NCI-H1930 (cell line): ENCODE results near the gene PCSK1N.
"Not testable (repeated sequence)": the region's sequence is repeated elsewhere in the genome, so short reads cannot be mapped to it uniquely, and the experiment has no call there.

ENCODE experiments used
- DNase-seq, 2 experiments: peaks; one replicate each; lab custom pipeline; 2025; lab: John Stamatoyannopoulos, UW

The PCSK1N gene

GRCh38 chrX:48823053-48823452 is 12.4 kb downstream of the PCSK1N start:
- peak in 1 of 2 experiments; percentile 1 for DNase-seq

GRCh38 chrX:48819394-48819793 is 16.0 kb downstream of the PCSK1N start:
- DNase-seq = not testable (repeated sequence)

DNA sequence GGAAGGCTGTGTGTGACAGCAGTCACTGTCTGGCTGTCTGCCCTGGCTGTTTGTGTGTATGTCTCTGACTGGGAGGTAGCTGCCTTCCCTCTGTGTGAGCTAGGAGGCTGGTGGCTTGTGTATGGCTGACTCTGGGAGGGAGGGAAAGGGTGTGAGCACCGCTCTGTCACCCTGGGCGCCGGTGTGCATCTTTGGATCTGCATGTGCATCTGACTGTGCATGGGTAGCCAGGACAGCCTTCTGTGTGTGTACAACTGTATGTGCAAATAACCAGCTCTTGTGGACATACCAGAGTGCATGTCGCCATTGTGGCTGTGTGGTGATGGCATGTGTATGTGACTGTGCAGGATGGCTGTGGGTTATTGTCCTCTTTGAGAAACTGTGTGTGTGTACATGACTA is 16.5 kb downstream of the PCSK1N start:
- DNase-seq = no peak

DNA sequence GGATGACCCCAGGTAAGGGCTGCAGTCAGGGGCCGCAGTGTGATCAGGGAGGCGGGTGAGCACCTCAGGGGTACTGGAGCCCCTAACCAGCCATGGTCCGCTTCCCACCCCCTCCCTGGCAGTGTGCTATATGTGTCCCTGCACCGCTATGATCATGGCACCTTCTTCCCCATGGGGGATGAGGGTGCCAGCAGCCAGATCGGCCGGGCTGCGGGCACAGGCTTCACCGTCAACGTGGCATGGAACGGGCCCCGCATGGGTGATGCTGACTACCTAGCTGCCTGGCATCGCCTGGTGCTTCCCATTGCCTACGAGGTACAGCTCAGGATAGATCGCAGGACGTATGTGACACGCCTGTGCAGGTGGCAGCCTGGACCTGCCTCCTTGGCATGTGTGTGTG is 17.3 kb downstream of the PCSK1N start:
- no peak for DNase-seq

DNA sequence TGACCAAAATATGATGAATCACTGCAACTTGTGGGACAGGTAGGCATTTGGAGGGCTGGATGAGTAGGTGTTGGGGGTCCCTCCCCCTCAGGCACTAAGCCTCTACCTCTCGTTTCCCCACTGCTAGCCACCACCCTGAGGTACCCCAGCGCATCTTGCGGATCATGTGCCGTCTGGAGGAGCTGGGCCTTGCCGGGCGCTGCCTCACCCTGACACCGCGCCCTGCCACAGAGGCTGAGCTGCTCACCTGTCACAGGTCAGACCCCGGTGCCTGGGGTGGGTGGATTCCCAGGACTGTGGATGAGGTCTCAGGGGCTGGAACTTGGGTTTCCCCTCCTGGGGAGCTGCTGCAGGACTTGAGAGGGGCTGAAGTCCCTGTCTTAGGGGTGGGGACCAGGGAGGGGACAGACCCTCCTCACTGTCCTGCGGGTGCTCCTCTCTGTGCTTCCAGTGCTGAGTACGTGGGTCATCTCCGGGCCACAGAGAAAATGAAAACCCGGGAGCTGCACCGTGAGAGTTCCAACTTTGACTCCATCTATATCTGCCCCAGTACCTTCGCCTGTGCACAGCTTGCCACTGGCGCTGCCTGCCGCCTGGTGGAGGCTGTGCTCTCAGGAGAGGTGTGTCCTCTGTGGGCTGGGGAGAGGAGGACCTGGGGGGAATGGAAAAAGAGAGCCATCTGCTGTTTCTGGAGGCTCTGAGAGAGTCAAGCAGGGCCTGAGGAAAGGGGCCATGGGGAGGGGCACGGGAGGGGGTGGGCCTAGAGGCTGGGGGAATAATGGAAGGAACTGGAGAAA is 19.2 kb downstream of the PCSK1N start:
- no peak for DNase-seq

GRCh38 chrX:48815266-48815665 is 20.1 kb downstream of the PCSK1N start:
- DNase-seq = no peak

- DNase-seq = no peak
Observed at GRCh38 chrX:48814722-48815121, 20.7 kb downstream of the PCSK1N start.

DNA sequence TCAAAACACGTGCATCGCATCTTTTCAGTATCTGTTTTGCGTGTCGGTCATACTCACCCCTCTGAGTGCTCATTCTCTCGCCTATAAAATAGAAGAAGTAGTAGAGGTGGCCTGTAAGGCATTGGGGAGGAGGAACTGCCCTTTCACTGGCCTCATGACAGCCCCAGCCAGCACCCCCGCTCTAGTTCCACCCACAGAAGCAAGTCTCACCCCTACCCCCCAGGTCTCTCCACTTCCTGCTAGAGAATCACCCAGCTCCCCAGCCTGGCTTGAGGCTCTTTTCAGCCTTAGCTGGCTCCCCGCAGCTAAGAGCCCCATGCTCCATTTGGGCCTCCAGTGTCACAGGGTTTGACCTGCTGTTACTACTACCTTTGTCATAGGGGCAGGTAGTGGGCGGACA is 21.8 kb downstream of the PCSK1N start:
- no peak for DNase-seq

DNA sequence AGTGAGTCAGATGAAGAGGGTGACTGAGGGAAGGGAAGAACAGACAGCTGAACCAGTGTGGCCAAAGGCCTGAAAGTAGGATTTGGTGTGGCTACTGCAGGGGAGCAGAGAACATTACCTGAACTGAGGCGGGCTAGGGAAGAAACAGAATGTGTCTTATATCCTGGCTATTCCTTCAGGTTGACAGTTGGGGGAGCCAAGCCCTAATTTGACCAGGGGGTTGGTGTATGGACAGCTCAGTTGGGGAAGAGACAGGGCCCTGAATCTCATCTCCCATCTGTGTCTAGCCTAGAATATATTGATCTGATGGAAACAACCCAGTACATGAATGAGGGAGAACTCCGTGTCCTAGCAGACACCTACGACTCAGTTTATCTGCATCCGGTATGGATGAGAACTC is 29.3 kb downstream of the PCSK1N start:
- DNase-seq = no peak

GRCh38 chrX:48802905-48803200 is 32.6 kb downstream of the PCSK1N start:
- no peak for DNase-seq

DNA sequence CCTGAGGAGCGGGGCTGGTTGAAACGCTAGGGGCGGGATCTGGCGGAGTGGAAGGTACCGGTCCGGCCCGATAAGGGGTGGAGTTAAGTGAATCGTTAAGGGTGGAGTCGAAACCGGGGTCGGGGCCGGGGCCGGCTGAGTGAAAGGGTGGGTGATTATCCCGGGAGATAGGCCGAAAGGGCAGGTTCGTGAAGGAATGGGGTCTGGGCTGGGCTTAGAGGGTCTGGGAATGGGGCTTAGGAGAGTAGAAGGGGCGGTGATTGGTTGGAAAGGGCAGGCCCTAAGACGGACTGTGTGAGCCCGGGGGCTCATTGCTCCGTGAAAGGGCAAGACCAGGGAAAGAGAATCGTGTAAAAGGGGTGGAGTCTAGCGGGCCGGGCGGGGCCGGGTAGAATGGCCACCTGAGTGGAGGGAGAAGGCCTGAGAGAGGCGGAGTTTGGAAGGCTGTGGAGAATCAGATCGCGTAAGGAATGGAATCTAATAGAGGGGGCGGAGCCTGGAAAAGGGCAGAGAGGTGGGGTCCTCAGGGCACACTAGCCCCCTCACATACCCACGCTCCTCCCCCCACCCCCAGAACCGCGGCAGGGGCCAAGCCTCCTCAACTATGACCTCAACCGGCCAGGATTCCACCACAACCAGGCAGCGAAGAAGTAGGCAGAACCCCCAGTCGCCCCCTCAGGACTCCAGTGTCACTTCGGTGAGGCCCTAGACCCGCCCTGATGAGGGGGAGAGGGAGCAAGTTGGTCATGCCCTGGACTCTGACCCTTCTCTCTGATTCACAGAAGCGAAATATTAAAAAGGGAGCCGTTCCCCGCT is 33.1 kb downstream of the PCSK1N start:
- peak; percentile 7 to 58 for DNase-seq

DNA sequence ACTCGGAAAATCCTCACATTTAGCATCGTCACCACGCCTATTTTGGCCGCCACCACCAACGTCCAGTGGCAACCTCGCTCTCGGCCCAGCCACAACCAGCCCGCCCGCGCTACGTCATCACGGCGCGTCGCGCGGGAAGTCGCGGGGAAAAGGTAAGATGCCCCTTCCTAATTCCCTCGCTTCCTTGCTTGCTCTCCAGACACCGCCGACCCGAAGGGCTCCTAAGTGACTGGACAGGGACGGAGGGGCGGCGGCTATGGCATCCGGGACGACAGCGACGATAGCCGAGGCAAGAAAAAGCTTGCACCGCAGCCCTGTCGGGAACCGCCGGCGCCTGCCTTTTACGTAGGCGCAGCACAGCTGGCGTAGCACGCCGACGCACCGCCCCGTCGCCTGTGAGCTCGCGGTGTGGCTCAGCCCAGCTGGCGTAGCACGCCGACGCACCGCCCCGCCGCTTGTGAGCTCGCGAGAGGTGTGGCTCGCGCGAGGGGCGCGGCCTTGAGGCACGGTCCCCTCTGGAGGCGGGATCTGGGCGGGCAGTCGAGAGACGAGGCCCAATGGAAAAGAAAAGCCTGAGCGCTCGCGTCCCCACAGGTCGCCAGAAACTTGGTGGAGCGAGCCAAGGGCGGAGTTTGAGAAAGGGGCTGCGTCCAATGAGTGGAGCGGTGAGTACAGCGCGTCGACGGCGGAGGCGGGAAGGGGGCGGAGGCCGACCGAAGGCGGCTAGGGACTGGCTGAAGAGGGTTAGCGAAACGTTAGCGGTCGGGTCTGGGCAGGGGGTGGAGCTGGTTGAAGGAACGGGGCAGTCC is 33.9 kb downstream of the PCSK1N start, which contains the start of gene HDAC6:
Gene HDAC6, plus strand, starts transcription at position 788 of the 809 bp plus-strand sequence. CDS start 626 bp downstream, outside the sequence.
- peak; percentile 97 to 98 for DNase-seq

DNA sequence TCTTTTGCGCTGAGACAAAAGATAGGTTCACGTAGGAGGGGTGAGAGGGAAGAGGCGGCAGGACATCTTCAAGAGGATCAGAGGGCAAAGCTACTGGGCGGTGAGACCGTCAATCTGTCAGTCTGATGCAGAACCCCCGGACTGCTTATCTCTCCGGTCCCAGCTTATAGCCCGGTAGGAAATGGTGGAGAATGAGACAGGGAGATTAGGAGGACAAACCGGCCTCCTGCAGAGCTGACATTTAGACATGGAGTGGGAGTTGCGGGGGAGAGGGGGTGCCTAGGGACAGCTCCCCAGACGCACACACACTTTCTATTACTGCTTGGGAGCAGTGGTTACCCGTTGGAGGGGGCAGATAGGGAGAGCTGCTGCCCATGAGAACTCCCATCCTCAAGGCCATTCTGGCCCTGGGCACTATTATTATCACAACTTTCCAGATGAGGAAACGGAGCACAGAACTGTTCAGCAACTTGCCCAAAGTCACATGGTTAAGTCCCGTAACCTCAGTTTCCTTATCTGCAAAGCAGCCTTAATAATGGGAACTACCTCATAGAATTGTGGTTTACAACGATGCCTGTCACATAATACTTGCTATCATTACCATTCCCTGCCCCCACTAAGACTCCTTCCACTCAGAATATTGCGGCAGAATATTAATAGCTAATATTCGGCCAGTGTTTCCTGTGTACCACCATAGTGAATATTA is 34.7 kb downstream of the PCSK1N start:
- DNase-seq = no peak

DNA sequence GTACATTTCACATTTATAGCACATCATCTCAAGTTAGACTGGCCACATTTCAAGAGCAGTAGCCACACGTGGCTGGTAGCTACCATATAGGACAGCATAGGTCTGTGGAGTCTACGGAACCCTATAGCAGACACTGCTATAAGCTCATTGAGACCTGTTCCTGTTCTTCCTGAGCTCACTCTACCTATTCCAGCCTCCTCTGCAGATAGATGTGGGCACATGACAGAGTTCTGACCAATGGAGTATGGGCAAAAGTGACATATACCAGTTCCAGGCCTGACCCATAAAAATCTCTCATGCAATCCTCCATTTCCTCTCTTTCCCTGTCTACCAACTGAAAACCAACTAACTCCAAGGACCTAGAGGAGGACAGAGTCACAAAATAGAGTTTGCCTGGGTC is 37.1 kb downstream of the PCSK1N start:
- no peak for DNase-seq

GRCh38 chrX:48794911-48795515 is 40.4 kb downstream of the PCSK1N start:
- no peak for DNase-seq

GRCh38 chrX:48794340-48794910 is 41.0 kb downstream of the PCSK1N start:
- DNase-seq = no peak

- no peak for DNase-seq
Observed at GRCh38 chrX:48793935-48794334, 41.5 kb downstream of the PCSK1N start.

- no peak for DNase-seq
Observed at GRCh38 chrX:48792219-48792618, 43.2 kb downstream of the PCSK1N start.

DNA sequence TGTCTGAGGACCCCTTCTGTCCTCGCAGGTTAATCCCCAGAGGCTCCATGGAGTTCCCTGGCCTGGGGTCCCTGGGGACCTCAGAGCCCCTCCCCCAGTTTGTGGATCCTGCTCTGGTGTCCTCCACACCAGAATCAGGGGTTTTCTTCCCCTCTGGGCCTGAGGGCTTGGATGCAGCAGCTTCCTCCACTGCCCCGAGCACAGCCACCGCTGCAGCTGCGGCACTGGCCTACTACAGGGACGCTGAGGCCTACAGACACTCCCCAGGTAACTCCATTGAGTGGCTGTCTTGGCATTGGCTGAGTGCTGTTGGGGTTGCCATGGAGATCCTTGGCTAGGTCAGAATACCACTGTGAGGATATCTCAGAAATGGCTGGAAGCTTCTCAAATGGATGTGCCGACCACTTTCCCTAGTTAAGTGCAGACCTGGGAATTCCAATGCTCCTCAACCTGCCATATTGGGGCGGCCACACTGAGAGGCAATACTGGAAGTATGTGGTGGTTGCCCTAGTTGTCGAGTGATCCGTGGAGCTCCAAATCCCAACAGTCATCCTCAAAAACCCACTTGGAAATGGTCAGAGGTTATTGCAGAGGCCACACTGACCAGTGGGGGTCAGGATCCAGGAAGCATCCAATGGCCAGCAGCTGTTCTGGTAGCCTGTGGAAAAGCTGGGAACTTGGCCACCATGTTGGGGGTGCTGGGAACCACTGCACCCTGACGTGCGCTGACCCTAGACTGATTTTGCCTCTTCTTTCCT is 44.2 kb downstream of the PCSK1N start:
- no peak for DNase-seq

- DNase-seq = no peak
Observed at GRCh38 chrX:48790477-48790876, 44.9 kb downstream of the PCSK1N start.
